ENCODE measurements around the gene SLC9A4.

Gene SLC9A4

GRCh38 chr2:102504833-102505232, 31.8 kb downstream of the SLC9A4 start:
- DNase-seq: no peak
- H3K4me3 ChIP-seq (ENCODE audit: low read depth, low read length): no peak overlapping the region
- no peaks in the 10 kb centered on the region for H3K27me3 ChIP-seq (replicated peaks)
- H3K36me3 ChIP-seq (replicated peaks): no peaks in the 10 kb centered on the region
- in situ Hi-C loops (cut with HindIII; ENCODE audit: low pct_ligation_motif_present, low sequenced_read_pairs): no loop called here
- H3K27ac ChIP-seq: no peak overlapping the region
- TF ChIP-seq, protein P1, sequence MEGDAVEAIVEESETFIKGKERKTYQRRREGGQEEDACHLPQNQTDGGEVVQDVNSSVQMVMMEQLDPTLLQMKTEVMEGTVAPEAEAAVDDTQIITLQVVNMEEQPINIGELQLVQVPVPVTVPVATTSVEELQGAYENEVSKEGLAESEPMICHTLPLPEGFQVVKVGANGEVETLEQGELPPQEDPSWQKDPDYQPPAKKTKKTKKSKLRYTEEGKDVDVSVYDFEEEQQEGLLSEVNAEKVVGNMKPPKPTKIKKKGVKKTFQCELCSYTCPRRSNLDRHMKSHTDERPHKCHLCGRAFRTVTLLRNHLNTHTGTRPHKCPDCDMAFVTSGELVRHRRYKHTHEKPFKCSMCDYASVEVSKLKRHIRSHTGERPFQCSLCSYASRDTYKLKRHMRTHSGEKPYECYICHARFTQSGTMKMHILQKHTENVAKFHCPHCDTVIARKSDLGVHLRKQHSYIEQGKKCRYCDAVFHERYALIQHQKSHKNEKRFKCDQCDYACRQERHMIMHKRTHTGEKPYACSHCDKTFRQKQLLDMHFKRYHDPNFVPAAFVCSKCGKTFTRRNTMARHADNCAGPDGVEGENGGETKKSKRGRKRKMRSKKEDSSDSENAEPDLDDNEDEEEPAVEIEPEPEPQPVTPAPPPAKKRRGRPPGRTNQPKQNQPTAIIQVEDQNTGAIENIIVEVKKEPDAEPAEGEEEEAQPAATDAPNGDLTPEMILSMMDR (IDR thresholded peaks at IDR 0.05; ENCODE audit: low read depth, low read length, missing control alignments): no peak

GRCh38 chr2:102505290-102505689, 32.3 kb downstream of the SLC9A4 start:
- Histone ChIP-seq H3K4me3 (ENCODE audit: low read depth, low read length) (no peak overlapping the region), H3K27me3 (replicated peaks) (no peaks in the 10 kb centered on the region), H3K36me3 (replicated peaks) (no peaks in the 10 kb centered on the region), H3K27ac (no peak overlapping the region)
- no peak for DNase-seq
- in situ Hi-C loops (cut with HindIII; ENCODE audit: low pct_ligation_motif_present, low sequenced_read_pairs): no loop called here
- TF ChIP-seq, protein P1 (IDR thresholded peaks at IDR 0.05; ENCODE audit: low read depth, low read length, missing control alignments): no peak

GRCh38 chr2:102506743-102507142, 33.7 kb downstream of the SLC9A4 start:
- H3K27ac ChIP-seq: no peak overlapping the region
- in situ Hi-C loops (cut with HindIII; ENCODE audit: low pct_ligation_motif_present, low sequenced_read_pairs): no loop called here
- DNase-seq: no peak
- H3K27me3 ChIP-seq (replicated peaks): no peaks in the 10 kb centered on the region
- TF ChIP-seq, protein P1 (IDR thresholded peaks at IDR 0.05; ENCODE audit: low read depth, low read length, missing control alignments): no peak
- H3K36me3 ChIP-seq (replicated peaks): no peaks in the 10 kb centered on the region
- no peak overlapping the region for H3K4me3 ChIP-seq (ENCODE audit: low read depth, low read length)

DNA sequence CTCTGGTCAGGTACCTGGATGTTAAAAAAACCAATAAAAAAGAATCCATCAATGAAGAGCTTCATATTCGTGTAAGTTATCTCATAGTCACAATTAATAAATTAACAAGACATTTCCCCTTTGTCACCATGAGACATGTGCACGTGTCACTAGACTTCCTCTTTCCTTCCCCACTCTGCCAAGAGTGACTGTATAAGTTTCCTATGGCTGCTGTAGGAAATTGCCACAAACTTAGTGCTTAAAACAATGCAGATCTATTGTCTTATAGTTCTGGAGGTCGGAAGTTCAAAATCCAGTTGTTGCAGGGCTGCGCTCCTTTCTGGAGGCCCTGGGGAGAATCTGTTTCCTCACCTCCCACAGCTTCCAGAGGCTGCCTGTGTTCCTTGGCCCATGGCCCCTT, 35.8 kb downstream of the SLC9A4 start:
- H3K36me3 ChIP-seq (replicated peaks): no peaks in the 10 kb centered on the region
- TF ChIP-seq, protein P1 (IDR thresholded peaks at IDR 0.05; ENCODE audit: low read depth, low read length, missing control alignments): no peak
- H3K27me3 ChIP-seq (replicated peaks): no peaks in the 10 kb centered on the region
- no peak overlapping the region for H3K27ac ChIP-seq
- no peak for DNase-seq
- in situ Hi-C loops (cut with HindIII; ENCODE audit: low pct_ligation_motif_present, low sequenced_read_pairs): no loop called here
- H3K4me3 ChIP-seq (ENCODE audit: low read depth, low read length): no peak overlapping the region

DNA sequence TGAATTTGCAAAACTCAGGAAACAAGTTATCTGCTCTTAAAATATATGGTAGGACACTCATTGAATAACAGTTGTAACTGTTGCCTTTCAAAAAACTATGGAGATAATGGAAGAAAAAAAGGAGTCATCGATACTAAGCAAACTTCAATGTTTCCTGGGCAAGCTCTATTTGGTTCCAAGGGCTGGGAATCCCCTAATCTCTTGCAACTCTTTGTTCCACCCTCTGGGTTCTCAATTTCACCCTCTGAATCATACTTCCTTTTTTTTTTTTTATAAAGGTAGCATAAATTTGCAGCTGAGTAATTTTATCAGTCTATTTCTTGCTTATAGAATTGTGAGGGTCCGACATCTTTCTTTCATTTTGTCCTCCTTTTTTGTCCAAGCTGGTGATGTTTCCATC, 36.7 kb downstream of the SLC9A4 start:
- Histone ChIP-seq H3K27me3 (replicated peaks) (no peaks in the 10 kb centered on the region), H3K36me3 (replicated peaks) (no peaks in the 10 kb centered on the region), H3K27ac (no peak overlapping the region), H3K4me3 (ENCODE audit: low read depth, low read length) (no peak overlapping the region)
- peak; percentile 17 for DNase-seq
- TF ChIP-seq, protein P1 (IDR thresholded peaks at IDR 0.05; ENCODE audit: low read depth, low read length, missing control alignments): no peak
- in situ Hi-C loops (cut with HindIII; ENCODE audit: low pct_ligation_motif_present, low sequenced_read_pairs): no loop called here

DNA sequence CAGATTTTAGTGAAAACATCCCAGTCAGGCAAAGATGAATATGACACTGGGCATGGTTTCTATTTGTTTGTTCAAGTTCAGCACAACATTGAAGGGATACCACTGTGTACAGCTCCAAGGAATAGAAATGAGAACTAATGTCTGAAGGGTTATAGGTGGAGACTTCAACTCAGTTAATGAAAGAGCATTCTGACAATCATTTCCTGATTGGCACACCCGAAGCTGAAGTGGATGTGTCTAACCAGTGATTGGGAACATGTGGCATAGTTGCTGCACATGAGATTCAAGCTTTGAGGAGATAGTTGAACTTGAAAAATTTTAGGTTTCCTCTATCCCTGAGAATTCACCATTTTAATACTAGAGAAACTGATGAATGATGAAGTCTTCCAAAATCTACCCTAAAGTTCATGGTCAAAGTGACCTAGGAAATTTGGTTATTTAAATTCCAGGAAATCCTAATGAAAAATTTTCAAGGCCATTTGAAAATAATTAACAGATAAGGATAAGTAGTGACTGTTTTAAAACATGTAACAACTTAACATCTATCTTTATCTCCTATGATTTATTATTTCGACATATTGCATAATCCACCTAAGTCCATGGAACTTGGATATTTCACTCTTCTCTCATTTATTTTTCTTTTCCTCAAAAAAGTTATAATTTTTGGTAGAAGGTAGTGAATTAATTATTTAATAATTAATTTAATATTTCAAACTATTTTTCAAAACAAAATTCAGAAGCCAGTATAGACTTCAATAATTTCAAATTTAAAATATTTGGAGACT, 38.0 kb downstream of the SLC9A4 start:
- in situ Hi-C loops (cut with HindIII; ENCODE audit: low pct_ligation_motif_present, low sequenced_read_pairs): no loop called here
- TF ChIP-seq, protein P1 (IDR thresholded peaks at IDR 0.05; ENCODE audit: low read depth, low read length, missing control alignments): no peak
- DNase-seq: no peak
- Histone ChIP-seq H3K27ac (no peak overlapping the region), H3K4me3 (ENCODE audit: low read depth, low read length) (no peak overlapping the region), H3K36me3 (replicated peaks) (no peaks in the 10 kb centered on the region), H3K27me3 (replicated peaks) (no peaks in the 10 kb centered on the region)
